HCT116 (cell line): ENCODE measurements around the gene CLDN9. TPM values are rescaled to one million over a fixed set of nuclear protein-coding genes. Genes with fewer than 3 reads are reported as not detected.

Experiments used
- total RNA-seq: library from RNA; stranded (reverse); gene quantifications from one replicate; pipeline ENCODE4 v1.2.1, GENCODE V29; 2021; ENCODE audit not compliant: unreplicated experiment

CLDN9 gene
- total RNA-seq, 1 experiment from 2014 or later = 0.76 TPM

Other genes with a start within 250 kb of the CLDN9 start
- gene ELOB, start 235.6 kb upstream of the CLDN9 start, total RNA-seq = 239 TPM
- gene PRSS33, start 225.4 kb upstream of the CLDN9 start, total RNA-seq = not detected
- not detected for gene PRSS41, start 214.5 kb upstream of the CLDN9 start, total RNA-seq
- gene PRSS21, start 195.7 kb upstream of the CLDN9 start, total RNA-seq = 0.39 TPM
- gene ZG16B, start 182.6 kb upstream of the CLDN9 start, total RNA-seq = 2.3 TPM
- gene PRSS22, start 154.8 kb upstream of the CLDN9 start, total RNA-seq = 20.2 TPM
- gene FLYWCH2, start 129.7 kb upstream of the CLDN9 start, total RNA-seq = 33.7 TPM
- 66.6 TPM for gene FLYWCH1, start 101.0 kb upstream of the CLDN9 start, total RNA-seq
- 14.1 TPM for gene KREMEN2, start 48.6 kb upstream of the CLDN9 start, total RNA-seq
- gene PAQR4, start 43.6 kb upstream of the CLDN9 start, total RNA-seq = 45.6 TPM
- gene PKMYT1, start 32.5 kb upstream of the CLDN9 start, total RNA-seq = 104 TPM
- gene CLDN6, start 5.3 kb downstream of the CLDN9 start, total RNA-seq = 0.49 TPM
- 188 TPM for gene TNFRSF12A, start 7.4 kb downstream of the CLDN9 start, total RNA-seq
- gene HCFC1R1, start 11.0 kb downstream of the CLDN9 start, total RNA-seq = 60.0 TPM
- gene THOC6, start 11.1 kb downstream of the CLDN9 start, total RNA-seq = 62.9 TPM
- 21.3 TPM for gene BICDL2, start 24.0 kb downstream of the CLDN9 start, total RNA-seq
- 2.5 TPM for gene MMP25, start 33.6 kb downstream of the CLDN9 start, total RNA-seq
- gene IL32, start 52.7 kb downstream of the CLDN9 start, total RNA-seq = 13.7 TPM
- 0.76 TPM for gene ZSCAN10, start 86.4 kb downstream of the CLDN9 start, total RNA-seq
- gene ZNF205, start 99.7 kb downstream of the CLDN9 start, total RNA-seq = 17.0 TPM
- gene ZNF213, start 122.1 kb downstream of the CLDN9 start, total RNA-seq = 11.0 TPM
- not detected for gene OR1F1, start 175.3 kb downstream of the CLDN9 start, total RNA-seq
- gene ZNF200, start 222.2 kb downstream of the CLDN9 start, total RNA-seq = 8.8 TPM
- 0.15 TPM for gene MEFV, start 243.7 kb downstream of the CLDN9 start, total RNA-seq